ENCODE measurements around the gene DUSP1. TPM values are rescaled to one million over a fixed set of nuclear protein-coding genes. Genes with fewer than 3 reads are reported as not detected.

Gene DUSP1
- total and polyA plus RNA-seq, 2 of the 13 experiments (the other 11 are each of a cell fraction or from before 2014, with no cell fraction given): 27.1 to 55.5 TPM

DNA sequence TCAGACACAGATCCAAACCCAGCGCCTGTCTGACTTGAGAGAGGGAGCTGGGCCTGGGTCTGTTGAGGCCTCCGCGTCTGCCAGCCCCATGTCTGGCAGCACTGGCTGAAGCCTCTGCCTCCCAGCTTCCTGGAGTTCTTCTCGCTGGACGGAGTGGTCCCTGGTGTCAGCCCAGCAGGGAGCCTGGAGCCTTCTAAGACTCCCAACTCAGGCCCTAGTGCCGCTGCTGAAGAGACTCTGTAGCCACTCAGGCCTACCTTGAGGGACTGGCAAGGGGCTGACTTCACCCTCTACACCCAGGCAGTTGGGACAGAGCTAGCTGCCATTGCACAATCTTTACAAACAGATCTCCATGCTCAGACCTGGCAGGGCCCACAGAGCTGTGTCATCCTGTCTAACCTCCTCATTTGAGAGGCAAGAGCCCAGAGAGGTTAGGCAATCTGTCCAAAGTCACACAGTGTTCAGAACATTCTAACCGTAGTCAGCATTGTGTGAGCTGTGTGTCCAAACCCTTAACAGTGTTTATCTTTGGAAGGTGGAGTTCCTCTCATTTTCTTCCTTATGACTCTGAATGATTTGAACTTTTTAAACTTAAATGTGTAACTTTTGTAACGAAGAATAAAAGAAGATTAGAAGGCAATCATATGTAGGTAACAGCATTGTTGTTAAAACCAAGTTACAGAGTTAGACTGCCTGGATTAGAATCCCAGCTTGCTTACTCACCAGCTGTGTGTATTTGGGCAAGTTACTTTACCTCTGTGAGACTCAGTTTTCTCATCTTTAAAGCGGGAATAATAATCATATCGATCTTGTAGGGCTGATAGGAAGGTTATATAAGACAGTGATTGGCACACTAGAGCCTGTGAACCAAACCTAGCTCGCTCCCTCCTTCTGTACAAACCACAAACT is 4.6 kb upstream of the DUSP1 start (continued):
- peak; percentile 46; the same call in 1 of the 2 replicates for TF ChIP-seq ZBTB7B (CRISPR knock-in tag; IDR thresholded peaks at IDR 0.05)
- TF ChIP-seq TEAD3 (CRISPR knock-in tag; optimal IDR thresholded peaks at IDR 0.05; ENCODE audit: borderline replicate concordance): peak; percentile 69
- TF ChIP-seq, protein P1, sequence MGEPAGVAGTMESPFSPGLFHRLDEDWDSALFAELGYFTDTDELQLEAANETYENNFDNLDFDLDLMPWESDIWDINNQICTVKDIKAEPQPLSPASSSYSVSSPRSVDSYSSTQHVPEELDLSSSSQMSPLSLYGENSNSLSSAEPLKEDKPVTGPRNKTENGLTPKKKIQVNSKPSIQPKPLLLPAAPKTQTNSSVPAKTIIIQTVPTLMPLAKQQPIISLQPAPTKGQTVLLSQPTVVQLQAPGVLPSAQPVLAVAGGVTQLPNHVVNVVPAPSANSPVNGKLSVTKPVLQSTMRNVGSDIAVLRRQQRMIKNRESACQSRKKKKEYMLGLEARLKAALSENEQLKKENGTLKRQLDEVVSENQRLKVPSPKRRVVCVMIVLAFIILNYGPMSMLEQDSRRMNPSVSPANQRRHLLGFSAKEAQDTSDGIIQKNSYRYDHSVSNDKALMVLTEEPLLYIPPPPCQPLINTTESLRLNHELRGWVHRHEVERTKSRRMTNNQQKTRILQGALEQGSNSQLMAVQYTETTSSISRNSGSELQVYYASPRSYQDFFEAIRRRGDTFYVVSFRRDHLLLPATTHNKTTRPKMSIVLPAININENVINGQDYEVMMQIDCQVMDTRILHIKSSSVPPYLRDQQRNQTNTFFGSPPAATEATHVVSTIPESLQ (CRISPR knock-in tag; conservative IDR thresholded peaks at IDR 0.05): no peak
- TF ChIP-seq ZGPAT (CRISPR knock-in tag; IDR thresholded peaks at IDR 0.05): peak; percentile 66; the same call in 1 of the 2 replicates
- peak; percentile 42 for TF ChIP-seq TBL1XR1 (IDR thresholded peaks at IDR 0.05; ENCODE audit: borderline replicate concordance, low read length, partially characterized antibody)
- TF ChIP-seq PITX1 (CRISPR knock-in tag; IDR thresholded peaks at IDR 0.05): peak; percentile 57; the same call in 1 of the 2 replicates
- peak; percentile 67 for TF ChIP-seq ZNF501 (CRISPR knock-in tag; IDR thresholded peaks at IDR 0.05)
- peak; percentile 67 for TF ChIP-seq NCOA2 (CRISPR knock-in tag; IDR thresholded peaks at IDR 0.05)
- 0 out of 2 replicates have a peak, but pooled peaks have one; percentile 34 for TF ChIP-seq ZKSCAN1 (IDR thresholded peaks at IDR 0.05; ENCODE audit: low read length)
- TF ChIP-seq ZNF546 (CRISPR knock-in tag; conservative IDR thresholded peaks at IDR 0.05): no peak
- TF ChIP-seq SOX13 (IDR thresholded peaks at IDR 0.05): no peak
- peak in 1 of 2 experiments; percentile 76; a peak in 2 of 4 replicates for TF ChIP-seq SOX13 (CRISPR knock-in tag; conservative IDR thresholded peaks at IDR 0.05 in 1 of 2, IDR thresholded peaks at IDR 0.05 in 1 of 2)
- 0 out of 2 replicates have a peak, but pooled peaks have one; percentile 30 for TF ChIP-seq BHLHE40 (IDR thresholded peaks at IDR 0.05; ENCODE audit: low read length)
- TF ChIP-seq ATF7 (IDR thresholded peaks at IDR 0.05): peak; percentile 54; the same call in 1 of the 2 replicates
- TF ChIP-seq ATF7 (CRISPR knock-in tag; IDR thresholded peaks at IDR 0.05): peak; percentile 55; the same call in 1 of the 2 replicates
- peak; percentile 33; the same call in 1 of the 2 replicates for TF ChIP-seq TBX2 (CRISPR knock-in tag; IDR thresholded peaks at IDR 0.05; ENCODE audit: borderline replicate concordance)
- TF ChIP-seq HMG20A (CRISPR knock-in tag; IDR thresholded peaks at IDR 0.05; ENCODE audit: borderline replicate concordance): 0 out of 2 replicates have a peak, but pooled peaks have one; percentile 62
- TF ChIP-seq KDM4B (CRISPR knock-in tag; IDR thresholded peaks at IDR 0.05): peak; percentile 61; the same call in 1 of the 2 replicates
- TF ChIP-seq ZNF331 (CRISPR knock-in tag; IDR thresholded peaks at IDR 0.05): peak; percentile 57
- peak; percentile 71 for TF ChIP-seq HDAC1 (CRISPR knock-in tag; IDR thresholded peaks at IDR 0.05)
- peak; percentile 56; the same call in 1 of the 2 replicates for TF ChIP-seq RXRA (CRISPR knock-in tag; IDR thresholded peaks at IDR 0.05)
- peak; percentile 82 for TF ChIP-seq HNF1B (CRISPR knock-in tag; IDR thresholded peaks at IDR 0.05)
- peak; percentile 39; the same call in 1 of the 2 replicates for TF ChIP-seq ZNF746 (CRISPR knock-in tag; IDR thresholded peaks at IDR 0.05)
- no peak for TF ChIP-seq ATF1 (CRISPR knock-in tag; IDR thresholded peaks at IDR 0.05)
- TF ChIP-seq ZNF205 (CRISPR knock-in tag; IDR thresholded peaks at IDR 0.05): peak; percentile 39; the same call in 1 of the 2 replicates
- 0 out of 2 replicates have a peak, but pooled peaks have one; percentile 19 for TF ChIP-seq MXD4 (CRISPR knock-in tag; IDR thresholded peaks at IDR 0.05)
